ENCODE data around the gene GPR65.

Gene GPR65

GRCh38 chr14:88025313-88025712, 20.4 kb downstream of the GPR65 start:
- no peaks in the 10 kb centered on the region for H3K36me3 ChIP-seq (ENCODE audit: control insufficient read depth, insufficient read depth, low read length)
- no peak for TF ChIP-seq CTCF (IDR thresholded peaks at IDR 0.05; ENCODE audit: insufficient read depth, low read length, poor library complexity, severe bottlenecking)
- DNase-seq (ENCODE audit: extremely low read depth, insufficient read length), result no peak
- H3K4me3 ChIP-seq (replicated peaks; ENCODE audit: low read depth, low read length), result no peak overlapping the region
- H3K27me3 ChIP-seq (replicated peaks; ENCODE audit: control insufficient read depth, insufficient read depth, low read length), result no peaks in the 10 kb centered on the region

GRCh38 chr14:88026890-88027289, 22.0 kb downstream of the GPR65 start:
- Histone ChIP-seq H3K27me3 (replicated peaks; ENCODE audit: control insufficient read depth, insufficient read depth, low read length) (no peaks in the 10 kb centered on the region), H3K36me3 (ENCODE audit: control insufficient read depth, insufficient read depth, low read length) (no peaks in the 10 kb centered on the region), H3K4me3 (replicated peaks; ENCODE audit: low read depth, low read length) (no peak overlapping the region)
- DNase-seq (ENCODE audit: extremely low read depth, insufficient read length), result no peak
- TF ChIP-seq CTCF (IDR thresholded peaks at IDR 0.05; ENCODE audit: insufficient read depth, low read length, poor library complexity, severe bottlenecking), result no peak

- DNase-seq (ENCODE audit: extremely low read depth, insufficient read length), result no peak
- Histone ChIP-seq H3K36me3 (ENCODE audit: control insufficient read depth, insufficient read depth, low read length) (no peaks in the 10 kb centered on the region), H3K27me3 (replicated peaks; ENCODE audit: control insufficient read depth, insufficient read depth, low read length) (no peaks in the 10 kb centered on the region), H3K4me3 (replicated peaks; ENCODE audit: low read depth, low read length) (no peak overlapping the region)
- no peak for TF ChIP-seq CTCF (IDR thresholded peaks at IDR 0.05; ENCODE audit: insufficient read depth, low read length, poor library complexity, severe bottlenecking)
Measured at GRCh38 chr14:88029500-88029899, 24.6 kb downstream of the GPR65 start.

- TF ChIP-seq CTCF (IDR thresholded peaks at IDR 0.05; ENCODE audit: insufficient read depth, low read length, poor library complexity, severe bottlenecking), result no peak
- no peaks in the 10 kb centered on the region for H3K27me3 ChIP-seq (replicated peaks; ENCODE audit: control insufficient read depth, insufficient read depth, low read length)
- DNase-seq (ENCODE audit: extremely low read depth, insufficient read length), result no peak
- H3K36me3 ChIP-seq (ENCODE audit: control insufficient read depth, insufficient read depth, low read length), result no peaks in the 10 kb centered on the region
- no peak overlapping the region for H3K4me3 ChIP-seq (replicated peaks; ENCODE audit: low read depth, low read length)
Measured at GRCh38 chr14:88030079-88030478, 25.1 kb downstream of the GPR65 start.

- no peaks in the 10 kb centered on the region for H3K27me3 ChIP-seq (replicated peaks; ENCODE audit: control insufficient read depth, insufficient read depth, low read length)
- no peak overlapping the region for H3K4me3 ChIP-seq (replicated peaks; ENCODE audit: low read depth, low read length)
- no peak for TF ChIP-seq CTCF (IDR thresholded peaks at IDR 0.05; ENCODE audit: insufficient read depth, low read length, poor library complexity, severe bottlenecking)
- no peaks in the 10 kb centered on the region for H3K36me3 ChIP-seq (ENCODE audit: control insufficient read depth, insufficient read depth, low read length)
- no peak for DNase-seq (ENCODE audit: extremely low read depth, insufficient read length)
Measured at GRCh38 chr14:88030892-88031291, 26.0 kb downstream of the GPR65 start.

GRCh38 chr14:88032373-88032772, 27.4 kb downstream of the GPR65 start:
- Histone ChIP-seq H3K4me3 (replicated peaks; ENCODE audit: low read depth, low read length) (no peak overlapping the region), H3K27me3 (replicated peaks; ENCODE audit: control insufficient read depth, insufficient read depth, low read length) (no peaks in the 10 kb centered on the region), H3K36me3 (ENCODE audit: control insufficient read depth, insufficient read depth, low read length) (no peaks in the 10 kb centered on the region)
- TF ChIP-seq CTCF (IDR thresholded peaks at IDR 0.05; ENCODE audit: insufficient read depth, low read length, poor library complexity, severe bottlenecking), result no peak
- no peak for DNase-seq (ENCODE audit: extremely low read depth, insufficient read length)

All from GM06990 (cell line).